ENCODE measurements around the gene AIMP2. TPM values are rescaled to one million over a fixed set of nuclear protein-coding genes. Genes with fewer than 3 reads are reported as not detected.

AIMP2 gene
- total RNA-seq, 1 donor: 61.9 TPM

- H3K4me3 ChIP-seq (ENCODE audit: low read depth, low read length): no peak overlapping the region
- no peak for TF ChIP-seq CTCF (IDR thresholded peaks at IDR 0.05; ENCODE audit: insufficient read depth, low read length)
- DNase-seq (ENCODE audit: low read depth): no peak
Measured at GRCh38 chr7:6022707-6023106, 13.6 kb downstream of the AIMP2 start.

GRCh38 chr7:6023974-6024435 is 14.9 kb downstream of the AIMP2 start:
- no peak overlapping the region for H3K4me3 ChIP-seq (ENCODE audit: low read depth, low read length)
- TF ChIP-seq CTCF (IDR thresholded peaks at IDR 0.05; ENCODE audit: insufficient read depth, low read length): no peak
- no peak for DNase-seq (ENCODE audit: low read depth)

GRCh38 chr7:6026011-6026819 is 17.1 kb downstream of the AIMP2 start:
- DNase-seq (ENCODE audit: low read depth): no peak

GRCh38 chr7:6026820-6027311 is 17.8 kb downstream of the AIMP2 start:
- no peak for DNase-seq (ENCODE audit: low read depth)
- H3K4me3 ChIP-seq (ENCODE audit: low read depth, low read length): no peak overlapping the region
- TF ChIP-seq CTCF (IDR thresholded peaks at IDR 0.05; ENCODE audit: insufficient read depth, low read length): no peak

More at GRCh38 chr7:6026011-6026819, 17.1 kb downstream of the AIMP2 start:
- peak; percentile 38 for TF ChIP-seq CTCF (IDR thresholded peaks at IDR 0.05; ENCODE audit: insufficient read depth, low read length)
- no peak overlapping the region for H3K4me3 ChIP-seq (ENCODE audit: low read depth, low read length)

- TF ChIP-seq CTCF (IDR thresholded peaks at IDR 0.05; ENCODE audit: insufficient read depth, low read length): no peak
- no peak overlapping the region for H3K4me3 ChIP-seq (ENCODE audit: low read depth, low read length)
- no peak for DNase-seq (ENCODE audit: low read depth)
Measured at GRCh38 chr7:6027806-6028365, 18.8 kb downstream of the AIMP2 start.

GRCh38 chr7:6028563-6028962 is 19.5 kb downstream of the AIMP2 start:
- no peak overlapping the region for H3K4me3 ChIP-seq (ENCODE audit: low read depth, low read length)
- no peak for DNase-seq (ENCODE audit: low read depth)

More at GRCh38 chr7:6028563-6028962, 19.5 kb downstream of the AIMP2 start:
- TF ChIP-seq CTCF (IDR thresholded peaks at IDR 0.05; ENCODE audit: insufficient read depth, low read length): no peak
